ENCODE results near the gene MTCH2. TPM values are rescaled to one million over a fixed set of nuclear protein-coding genes. Genes with fewer than 3 reads are reported as not detected.

MTCH2 gene
- total RNA-seq, 2 experiments from 2014 or later: 11.8 to 12.7 TPM

GRCh38 chr11:47675851-47676250 is 33.5 kb upstream of the MTCH2 start:
- CTCF ChIA-PET: no interaction called here
- POLR2A ChIA-PET: no interaction called here
- intact Hi-C loops (cut with DNase I, micrococcal nuclease): no loop called here

GRCh38 chr11:47672283-47672730 is 29.9 kb upstream of the MTCH2 start:
- DNase-seq (no peak), ATAC-seq (ENCODE audit: poor library complexity) (no peak)
- Histone ChIP-seq H3K4me1 (ENCODE audit: insufficient read depth, low read length) (no peaks in the 10 kb centered on the region), H3K4me3 (ENCODE audit: low read length) (no peak overlapping the region), H3K9me3 (ENCODE audit: control insufficient read depth in 1 of 2, insufficient read depth in 1 of 2, low read length in 2 of 2) (no peaks in the 10 kb centered on the region), H3K27ac (ENCODE audit: low read depth in 1 of 2, low read length in 2 of 2) (no peak overlapping the region), H3K27me3 (ENCODE audit: control insufficient read depth in 1 of 2, insufficient read depth in 2 of 2, low read length in 2 of 2) (no peaks in the 10 kb centered on the region), H3K36me3 (ENCODE audit: insufficient read depth, low read length) (no peaks in the 10 kb centered on the region)
- POLR2A ChIA-PET: no interaction called here
- H3K36me3 Mint-ChIP-seq (ENCODE audit: low read depth): no peaks in the 10 kb centered on the region
- H3K4me1 Mint-ChIP-seq (ENCODE audit: low read depth): no peaks in the 10 kb centered on the region
- intact Hi-C loops (cut with DNase I, micrococcal nuclease): no loop called here
- no peaks in the 10 kb centered on the region for H3K9me3 Mint-ChIP-seq
- no peak overlapping the region for H3K4me3 Mint-ChIP-seq
- no peaks in the 10 kb centered on the region for H3K27me3 Mint-ChIP-seq
- no peak overlapping the region for H3K27ac Mint-ChIP-seq
- CTCF ChIA-PET: no interaction called here
- no peak for TF ChIP-seq CTCF (IDR thresholded peaks at IDR 0.05)

More at GRCh38 chr11:47675851-47676250, 33.5 kb upstream of the MTCH2 start:
- ATAC-seq (ENCODE audit: poor library complexity): no peak
- no peaks in the 10 kb centered on the region for H3K9me3 ChIP-seq (ENCODE audit: control insufficient read depth in 1 of 2, insufficient read depth in 1 of 2, low read length in 2 of 2)
- no peaks in the 10 kb centered on the region for H3K27me3 Mint-ChIP-seq
- no peaks in the 10 kb centered on the region for H3K27me3 ChIP-seq (ENCODE audit: control insufficient read depth in 1 of 2, insufficient read depth in 2 of 2, low read length in 2 of 2)
- no peak overlapping the region for H3K4me3 ChIP-seq (ENCODE audit: low read length)
- no peak overlapping the region for H3K27ac Mint-ChIP-seq
- H3K4me1 Mint-ChIP-seq (ENCODE audit: low read depth): no peaks in the 10 kb centered on the region
- no peaks in the 10 kb centered on the region for H3K4me1 ChIP-seq (ENCODE audit: insufficient read depth, low read length)
- no peaks in the 10 kb centered on the region for H3K9me3 Mint-ChIP-seq
- no peaks in the 10 kb centered on the region for H3K36me3 Mint-ChIP-seq (ENCODE audit: low read depth)
- no peaks in the 10 kb centered on the region for H3K36me3 ChIP-seq (ENCODE audit: insufficient read depth, low read length)
- no peak for TF ChIP-seq CTCF (IDR thresholded peaks at IDR 0.05)
- H3K27ac ChIP-seq (ENCODE audit: low read depth in 1 of 2, low read length in 2 of 2): no peak overlapping the region
- no peak overlapping the region for H3K4me3 Mint-ChIP-seq
- DNase-seq: no peak

- Mint-ChIP-seq H3K4me3 (no peak overlapping the region), H3K27me3 (no peaks in the 10 kb centered on the region), H3K27ac (no peak overlapping the region), H3K4me1 (ENCODE audit: low read depth) (no peaks in the 10 kb centered on the region), H3K36me3 (ENCODE audit: low read depth) (no peaks in the 10 kb centered on the region), H3K9me3 (no peaks in the 10 kb centered on the region)
- no peak for TF ChIP-seq CTCF (IDR thresholded peaks at IDR 0.05)
- ATAC-seq (ENCODE audit: poor library complexity) (no peak), DNase-seq (no peak)
- intact Hi-C loops (cut with DNase I, micrococcal nuclease): no loop called here
- Histone ChIP-seq H3K4me1 (ENCODE audit: insufficient read depth, low read length) (no peaks in the 10 kb centered on the region), H3K27ac (ENCODE audit: low read depth in 1 of 2, low read length in 2 of 2) (no peak overlapping the region), H3K27me3 (ENCODE audit: control insufficient read depth in 1 of 2, insufficient read depth in 2 of 2, low read length in 2 of 2) (no peaks in the 10 kb centered on the region), H3K9me3 (ENCODE audit: control insufficient read depth in 1 of 2, insufficient read depth in 1 of 2, low read length in 2 of 2) (no peaks in the 10 kb centered on the region), H3K4me3 (ENCODE audit: low read length) (no peak overlapping the region), H3K36me3 (ENCODE audit: insufficient read depth, low read length) (no peaks in the 10 kb centered on the region)
- POLR2A ChIA-PET: no interaction called here
- CTCF ChIA-PET: no interaction called here
Observed at GRCh38 chr11:47669856-47670255, 27.5 kb upstream of the MTCH2 start.

Data from CD4-positive, alpha-beta T cell (primary cell).